Spleen (tissue), 11 donors: ENCODE data around the gene NKD1. TPM values are rescaled to one million over a fixed set of nuclear protein-coding genes. Genes with fewer than 3 reads are reported as not detected.
A peak's percentile ranks its signal among the peaks of the same experiment; 100 is the strongest.

Source experiments
- DNase-seq: peaks from one replicate; pipeline ENCODE4 v3.0.0-alpha.2; 2020
- H3K27ac ChIP-seq, 8 donors: fragments of 200-600 bp; sonication (generic) in 7 of 8; 1 replicate in 4 of 8; 2 replicates in 4 of 8; pipeline versions ENCODE4 v1.5.0 to v1.8.0; 2016 to 2021; ENCODE audit warnings: inconsistent platforms in 4 of 8, mild to moderate bottlenecking in 4 of 8, moderate library complexity in 1 of 8
- H3K27me3 ChIP-seq, 7 donors: fragments of 200-600 bp; sonication (generic) in 6 of 7; replicated peaks in 1 of 7; 1 replicate in 4 of 7; 2 replicates in 3 of 7; pipeline versions ENCODE4 v1.5.0 to v1.8.0; 2016 to 2021; ENCODE audit warnings: inconsistent platforms in 3 of 7, mild to moderate bottlenecking in 1 of 7
- H3K36me3 ChIP-seq, 6 donors: fragments of 200-600 bp; sonication (generic) in 5 of 6; 1 replicate in 4 of 6; 2 replicates in 2 of 6; pipeline versions ENCODE4 v1.5.0 to v1.8.0; 2016 to 2021; ENCODE audit warnings: inconsistent platforms in 2 of 6
- H3K4me1 ChIP-seq, 6 donors: fragments of 200-600 bp; sonication (generic) in 5 of 6; 1 replicate in 3 of 6; 2 replicates in 3 of 6; pipeline versions ENCODE4 v1.5.0 to v1.8.0; 2016 to 2021; ENCODE audit warnings: inconsistent platforms in 3 of 6
- H3K4me3 ChIP-seq, 8 donors: fragments of 200-600 bp; sonication (generic) in 7 of 8; 1 replicate in 4 of 8; 2 replicates in 4 of 8; pipeline versions ENCODE4 v1.5.0 to v1.8.0; 2016 to 2021; ENCODE audit warnings: inconsistent platforms in 4 of 8, mild to moderate bottlenecking in 4 of 8, moderate library complexity in 2 of 8
- H3K9me3 ChIP-seq, 8 donors: fragments of 200-600 bp; sonication (generic) in 7 of 8; 1 replicate in 4 of 8; 2 replicates in 4 of 8; pipeline versions ENCODE4 v1.5.0 to v1.8.0; 2016 to 2021; ENCODE audit warnings: inconsistent platforms in 4 of 8
- POLR2A ChIP-seq, 3 donors: fragments of 450-650 bp; IDR thresholded peaks; one replicate each; pipeline ENCODE4 v1.5.1; 2017; ENCODE audit warnings: antibody characterized with exemption in 3 of 3, mild to moderate bottlenecking in 1 of 3
- POLR2AphosphoS5 ChIP-seq, 3 donors: sonication (generic); formaldehyde crosslinking; IDR thresholded peaks; one replicate each; pipeline ENCODE4 v1.5.1; 2017; ENCODE audit warnings: antibody characterized with exemption in 3 of 3
- WGBS, 5 donors: extraction: QIAGEN DNeasy Blood & Tissue Kit in 3 of 5; methylation state at CpG; one replicate each; pipeline versions ENCODE4 v1.1.5 to v1.1.7; 2013 to 2018; 5-methylcytosine and 5-hydroxymethylcytosine counted together
- intact Hi-C: fragments of 100-400 bp; cut with DNase I; formaldehyde crosslinking; loops from one replicate; pipeline ENCODE4 v1.15.0; 2023; ENCODE audit warnings: low total_unique reads
- polyA plus RNA-seq, 3 donors: library from polyadenylated mRNA; stranded (reverse); fragments of 200-250 nt; gene quantifications; one replicate each; pipeline ENCODE4 v1.2.1, GENCODE V29; 2013
- total RNA-seq, 7 donors: library from RNA; depleted of rRNA in 3 of 7; stranded (reverse); fragments of >200 nt in 3 of 7; fragmentation: NEBNext Ultra II Directional in 4 of 7; extraction: Animal tissue kit (Norgen Biotek cat#: 25700) in 4 of 7; gene quantifications; one replicate each; pipeline versions ENCODE4 v1.1.0 to v1.2.1, GENCODE V29; 2016 to 2021
- TF ChIP-seq, protein P1 (sequence below), 11 experiments: fragments of 200-600 bp in 7 of 11; fragments of 450-650 bp in 4 of 11; sonication (generic) in 4 of 11; IDR thresholded peaks in 8 of 11; conservative IDR thresholded peaks in 3 of 11; 1 replicate in 7 of 11; 2 replicates in 4 of 11; pipeline versions ENCODE4 v1.4.0 to v1.8.0; 2016 to 2021; ENCODE audit warnings: antibody characterized with exemption in 11 of 11, inconsistent platforms in 4 of 11, mild to moderate bottlenecking in 1 of 11
- donor health status: healthy with polysubstance abuse.
- donor health status: DM: no; HTN: no; CAD: no; lungs with moderate emphysema.
- donor health status: DM: no; HTN: no; CAD: no.
- donor health status: Bipolar disorder and iron deficiency.
- donor health status: healthy.
- donor health status: DM: no; HTN: no; CAD: no.
- donor health status: DM: yes; HTN: yes; CAD: no.

NKD1 gene
- total and polyA plus RNA-seq, 10 donors = 0.11 to 15.2 (median 3.6) TPM

DNA sequence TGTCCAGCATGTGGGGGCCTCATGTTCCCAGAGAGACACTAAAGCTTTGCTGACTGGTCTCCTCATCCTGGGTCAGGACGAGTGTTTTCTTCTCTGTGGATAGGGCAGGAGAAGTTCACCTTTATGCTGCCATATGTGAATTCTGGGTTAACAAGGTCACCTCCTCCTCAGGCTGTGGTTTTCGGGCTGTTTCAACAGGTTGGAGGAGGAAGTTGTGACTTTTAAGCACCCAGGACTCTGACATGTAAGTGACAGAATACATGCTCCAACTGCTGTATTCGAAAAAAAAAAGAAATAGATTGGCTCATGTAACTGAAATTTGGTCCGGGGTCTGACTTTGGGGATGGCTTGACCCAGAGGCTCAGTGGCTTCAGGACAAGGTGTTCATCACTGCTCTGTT, 78.7 kb downstream of the NKD1 start:
- no peak for TF ChIP-seq POLR2AphosphoS5 (IDR thresholded peaks at IDR 0.05)
- TF ChIP-seq POLR2A (IDR thresholded peaks at IDR 0.05) = no peak
- TF ChIP-seq, protein P1, sequence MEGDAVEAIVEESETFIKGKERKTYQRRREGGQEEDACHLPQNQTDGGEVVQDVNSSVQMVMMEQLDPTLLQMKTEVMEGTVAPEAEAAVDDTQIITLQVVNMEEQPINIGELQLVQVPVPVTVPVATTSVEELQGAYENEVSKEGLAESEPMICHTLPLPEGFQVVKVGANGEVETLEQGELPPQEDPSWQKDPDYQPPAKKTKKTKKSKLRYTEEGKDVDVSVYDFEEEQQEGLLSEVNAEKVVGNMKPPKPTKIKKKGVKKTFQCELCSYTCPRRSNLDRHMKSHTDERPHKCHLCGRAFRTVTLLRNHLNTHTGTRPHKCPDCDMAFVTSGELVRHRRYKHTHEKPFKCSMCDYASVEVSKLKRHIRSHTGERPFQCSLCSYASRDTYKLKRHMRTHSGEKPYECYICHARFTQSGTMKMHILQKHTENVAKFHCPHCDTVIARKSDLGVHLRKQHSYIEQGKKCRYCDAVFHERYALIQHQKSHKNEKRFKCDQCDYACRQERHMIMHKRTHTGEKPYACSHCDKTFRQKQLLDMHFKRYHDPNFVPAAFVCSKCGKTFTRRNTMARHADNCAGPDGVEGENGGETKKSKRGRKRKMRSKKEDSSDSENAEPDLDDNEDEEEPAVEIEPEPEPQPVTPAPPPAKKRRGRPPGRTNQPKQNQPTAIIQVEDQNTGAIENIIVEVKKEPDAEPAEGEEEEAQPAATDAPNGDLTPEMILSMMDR (IDR thresholded peaks at IDR 0.05 in 8 of 11, conservative IDR thresholded peaks at IDR 0.05 in 3 of 11) = no peak
- Histone ChIP-seq H3K9me3 (no peaks in the 10 kb centered on the region), H3K36me3 (no peaks in the 10 kb centered on the region), H3K4me3 (peak overlapping the region in 1 of 8 donors; percentile 20), H3K27me3 (no peaks in the 10 kb centered on the region), H3K27ac (no peak overlapping the region), H3K4me1 (peaks cover 8 to 24% (median 13%) of the 10 kb centered on the region in 6 donors)
- 17 to 40% (median 28%) methylated on average over 4 of the region's 4 CpGs for WGBS, 5 donors
- DNase-seq = no peak
- intact Hi-C loops = no loop called here

DNA sequence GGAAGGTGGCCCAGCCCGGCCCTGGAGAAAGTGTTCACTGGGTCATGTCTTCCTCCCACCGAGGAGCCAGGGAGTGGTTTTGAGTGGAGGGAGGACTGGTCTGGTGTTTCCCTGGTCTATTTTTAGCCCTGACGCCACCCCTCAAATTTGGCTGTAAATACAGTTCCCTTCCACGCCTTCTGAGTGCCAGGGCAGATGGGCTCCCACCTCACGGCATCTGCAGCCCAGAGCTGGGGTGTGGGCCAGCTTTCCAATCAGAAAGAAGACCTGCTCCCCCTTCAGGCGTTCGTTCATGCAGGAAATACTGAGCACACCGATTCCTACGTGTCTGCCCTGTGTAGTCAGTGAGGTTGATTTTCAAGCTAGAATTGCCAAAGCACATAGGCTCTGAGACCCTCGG, 79.2 kb downstream of the NKD1 start:
- Histone ChIP-seq H3K27ac (no peak overlapping the region), H3K27me3 (no peaks in the 10 kb centered on the region), H3K36me3 (no peaks in the 10 kb centered on the region), H3K9me3 (no peaks in the 10 kb centered on the region), H3K4me3 (peak overlapping the region in 1 of 8 donors; percentile 20), H3K4me1 (peaks cover 8 to 24% (median 13%) of the 10 kb centered on the region in 6 donors)
- no peak for DNase-seq
- TF ChIP-seq POLR2AphosphoS5 (IDR thresholded peaks at IDR 0.05) (no peak), POLR2A (IDR thresholded peaks at IDR 0.05) (no peak)
- TF ChIP-seq, protein P1 (IDR thresholded peaks at IDR 0.05 in 8 of 11, conservative IDR thresholded peaks at IDR 0.05 in 3 of 11) = peak in 5 of 11 experiments; percentile 22 to 40 (median 30)
- intact Hi-C loops = no loop called here
- WGBS, 5 donors = 2 to 17% (median 9%) methylated on average over 7 to 10 of the region's 10 CpGs

DNA sequence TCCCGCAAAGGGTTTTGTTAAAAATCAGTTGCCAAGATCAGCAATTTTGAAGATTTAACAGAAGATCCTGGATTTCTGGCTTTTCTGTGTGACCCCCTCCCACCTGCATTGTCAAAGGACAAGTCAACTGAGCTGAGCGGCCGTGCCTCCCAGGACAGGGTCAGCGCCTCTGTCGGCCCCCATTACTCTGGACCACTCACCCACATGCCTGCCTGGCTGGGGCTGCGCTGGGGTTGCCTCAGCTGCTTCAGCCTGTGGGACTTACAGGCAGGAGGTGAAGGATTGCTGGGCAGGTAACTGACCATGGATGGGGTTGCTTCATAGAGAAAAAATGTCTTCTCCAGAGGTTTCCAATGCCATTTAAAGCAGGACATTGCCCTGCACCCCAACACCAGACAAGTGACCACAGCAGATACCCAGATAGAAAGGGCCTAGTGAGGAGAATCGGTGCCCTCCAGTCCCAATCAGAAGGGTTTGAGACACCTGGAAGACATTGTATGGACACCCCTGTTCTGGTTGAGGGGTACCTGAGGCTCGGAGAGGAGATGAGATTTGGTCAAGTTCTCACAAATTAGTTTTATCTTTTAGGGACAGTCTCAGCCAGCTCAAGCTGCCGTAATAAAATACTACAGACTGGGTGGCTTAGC, 80.1 kb downstream of the NKD1 start:
- Histone ChIP-seq H3K27me3 (no peaks in the 10 kb centered on the region), H3K4me1 (peaks cover 8 to 24% (median 13%) of the 10 kb centered on the region in 6 donors), H3K4me3 (no peak overlapping the region), H3K9me3 (no peaks in the 10 kb centered on the region), H3K27ac (no peak overlapping the region), H3K36me3 (peaks cover 0 to 3% (median 0%) of the 10 kb centered on the region in 6 donors)
- intact Hi-C loops = no loop called here
- 89 to 98% (median 92%) methylated on average over 8 to 9 of the region's 9 CpGs for WGBS, 5 donors
- no peak for TF ChIP-seq POLR2A (IDR thresholded peaks at IDR 0.05)
- TF ChIP-seq, protein P1 (IDR thresholded peaks at IDR 0.05 in 8 of 11, conservative IDR thresholded peaks at IDR 0.05 in 3 of 11) = no peak
- no peak for TF ChIP-seq POLR2AphosphoS5 (IDR thresholded peaks at IDR 0.05)
- DNase-seq = no peak

DNA sequence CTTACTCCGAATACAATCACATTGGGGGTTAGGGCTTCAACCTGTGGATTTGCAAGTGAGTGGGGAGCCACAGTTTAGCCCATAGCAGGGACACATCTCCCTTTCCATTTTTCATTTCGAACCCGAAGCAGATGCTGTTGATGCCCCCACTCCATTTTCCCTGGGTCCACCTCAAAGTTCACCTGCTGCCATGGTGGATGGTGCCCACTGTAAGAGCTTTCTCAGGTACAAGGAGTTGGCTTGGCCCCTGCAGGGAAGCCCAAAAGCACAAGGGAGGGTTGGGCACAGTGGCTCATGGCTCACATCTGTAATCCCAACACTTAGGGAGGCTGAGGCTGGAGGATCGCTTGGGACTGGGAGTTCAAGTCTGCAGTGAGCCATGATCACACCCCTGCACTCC, 81.1 kb downstream of the NKD1 start:
- 81 to 97% (median 94%) methylated on average over 4 of the region's 4 CpGs for WGBS, 5 donors
- Histone ChIP-seq H3K4me1 (peaks cover 8 to 21% (median 13%) of the 10 kb centered on the region in 6 donors), H3K36me3 (peaks cover 0 to 6% (median 0%) of the 10 kb centered on the region in 6 donors), H3K27me3 (no peaks in the 10 kb centered on the region), H3K27ac (no peak overlapping the region), H3K9me3 (no peaks in the 10 kb centered on the region), H3K4me3 (no peak overlapping the region)
- intact Hi-C loops = no loop called here
- DNase-seq = no peak
- TF ChIP-seq POLR2AphosphoS5 (IDR thresholded peaks at IDR 0.05) = no peak
- TF ChIP-seq, protein P1 (IDR thresholded peaks at IDR 0.05 in 8 of 11, conservative IDR thresholded peaks at IDR 0.05 in 3 of 11) = no peak
- TF ChIP-seq POLR2A (IDR thresholded peaks at IDR 0.05) = no peak
